AG20443 (cell line): ENCODE results near the gene MRPL17.

Experiments used
- DNase-seq: peaks from one replicate; pipeline ENCODE4 v3.0.0; 2012; ENCODE audit warnings: low spot score, mixed read lengths

The MRPL17 gene

GRCh38 chr11:6654281-6655019 is 28.7 kb downstream of the MRPL17 start:
- no peak for DNase-seq

- DNase-seq: no peak
Measured at GRCh38 chr11:6653656-6654055, 29.5 kb downstream of the MRPL17 start.

GRCh38 chr11:6653097-6653496 is 30.0 kb downstream of the MRPL17 start:
- DNase-seq: no peak

GRCh38 chr11:6652182-6652581 is 31.0 kb downstream of the MRPL17 start:
- no peak for DNase-seq

- DNase-seq: no peak
Measured at GRCh38 chr11:6650980-6651379, 32.2 kb downstream of the MRPL17 start.

GRCh38 chr11:6650104-6650503 is 33.0 kb downstream of the MRPL17 start:
- DNase-seq: no peak

DNA sequence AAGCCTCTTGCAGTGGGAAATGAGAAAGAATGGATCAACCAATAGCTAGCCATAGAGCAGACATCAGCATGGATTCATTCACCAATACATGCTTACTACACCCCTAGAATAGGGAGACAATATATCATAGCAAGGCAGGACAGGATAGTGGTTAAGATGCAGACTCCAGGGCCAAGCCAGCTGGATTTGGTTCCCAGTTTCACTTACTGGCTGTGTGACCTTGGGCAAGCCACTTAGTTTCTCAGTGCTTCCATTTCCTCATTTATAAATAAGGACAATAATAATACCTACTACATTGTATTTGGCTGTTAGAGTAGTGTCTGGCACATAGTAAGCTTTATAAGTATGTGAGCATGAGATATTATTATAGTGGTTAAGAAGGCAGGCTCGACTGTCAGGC is 34.6 kb downstream of the MRPL17 start:
- DNase-seq: no peak

GRCh38 chr11:6647836-6648235 is 35.3 kb downstream of the MRPL17 start:
- DNase-seq: no peak

- DNase-seq: peak; percentile 42
Measured at GRCh38 chr11:6646918-6647679, 36.0 kb downstream of the MRPL17 start.

GRCh38 chr11:6646576-6646917 is 36.6 kb downstream of the MRPL17 start:
- DNase-seq: peak; percentile 72

DNA sequence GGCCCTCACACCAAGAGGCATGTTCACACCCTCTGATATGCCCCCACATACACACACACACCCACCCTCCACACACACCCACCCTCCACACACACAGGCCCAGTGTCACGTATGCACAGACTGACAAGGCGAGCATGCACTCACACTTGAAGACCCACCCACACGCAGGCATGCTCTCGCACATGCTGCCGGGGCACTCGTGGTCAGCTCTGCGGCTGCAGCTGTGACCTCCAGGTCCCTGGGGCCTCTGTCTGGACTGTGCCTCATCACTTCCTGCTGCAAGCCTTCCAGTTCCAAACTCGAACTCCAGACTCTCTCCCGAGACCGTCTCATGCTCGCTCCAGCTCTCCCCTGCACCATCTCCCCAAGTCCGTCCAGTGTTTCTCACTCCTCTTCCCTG is 37.1 kb downstream of the MRPL17 start:
- DNase-seq: peak; percentile 85

GRCh38 chr11:6642957-6643356 is 40.2 kb downstream of the MRPL17 start:
- no peak for DNase-seq

DNA sequence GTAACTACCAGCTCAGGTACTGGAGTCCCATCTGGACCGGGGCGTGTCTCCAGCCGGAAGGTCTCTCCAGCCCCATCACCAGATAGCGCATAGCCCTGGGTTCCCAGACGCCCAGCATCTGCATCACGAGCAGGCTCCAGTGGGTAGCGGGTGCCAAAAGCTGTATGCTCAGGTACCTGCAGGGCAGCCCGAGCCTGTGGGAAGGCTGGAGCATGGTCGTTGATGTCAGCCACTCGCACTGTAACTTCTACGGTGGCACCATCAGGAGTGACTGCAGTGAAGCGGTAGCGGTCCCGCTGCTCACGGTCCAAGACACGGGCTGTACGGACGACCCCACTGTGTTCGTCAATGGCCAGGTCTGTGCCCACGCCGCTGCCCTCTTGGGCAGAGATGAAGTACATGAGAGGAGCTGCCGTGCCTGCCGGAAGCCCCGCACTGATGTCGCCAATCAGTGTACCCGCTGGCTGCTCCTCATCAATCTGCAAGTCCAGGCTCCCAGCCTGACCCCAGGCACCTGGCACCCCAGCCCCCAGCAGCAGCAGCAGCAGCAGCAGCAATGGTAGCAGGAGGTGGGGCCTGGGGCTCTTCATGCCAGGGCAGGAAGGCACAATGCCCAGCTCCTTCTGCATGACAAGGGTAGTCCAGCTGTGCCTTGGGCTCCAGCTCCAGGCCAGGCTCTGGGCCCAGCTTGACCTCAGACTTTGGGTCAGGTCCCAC is 42.0 kb downstream of the MRPL17 start:
- DNase-seq: no peak

GRCh38 chr11:6640036-6640984 is 42.8 kb downstream of the MRPL17 start:
- no peak for DNase-seq

- no peak for DNase-seq
Measured at GRCh38 chr11:6638429-6638828, 44.7 kb downstream of the MRPL17 start.

GRCh38 chr11:6637871-6638270 is 45.3 kb downstream of the MRPL17 start:
- peak; percentile 86 for DNase-seq

DNA sequence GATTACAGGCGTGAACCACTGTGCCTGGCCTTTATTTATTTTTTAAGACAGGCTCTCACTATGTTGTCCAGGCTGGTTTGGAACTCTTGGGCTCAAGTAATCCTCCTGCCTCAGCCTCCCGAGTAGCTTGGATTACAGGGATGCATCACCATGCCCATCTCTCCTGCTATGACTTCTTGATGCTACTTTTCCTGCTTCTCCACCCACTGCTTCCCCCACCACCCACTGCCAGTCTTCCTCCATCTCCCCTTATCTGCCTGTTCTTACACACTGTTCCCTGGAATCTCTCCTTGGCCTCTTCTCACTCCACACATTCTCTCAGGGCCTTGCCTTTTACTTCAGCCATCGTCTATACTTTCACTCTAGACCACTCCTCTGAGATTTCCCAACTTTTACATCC is 46.7 kb downstream of the MRPL17 start:
- DNase-seq: no peak

GRCh38 chr11:6635082-6635932 is 47.8 kb downstream of the MRPL17 start:
- DNase-seq: no peak

DNA sequence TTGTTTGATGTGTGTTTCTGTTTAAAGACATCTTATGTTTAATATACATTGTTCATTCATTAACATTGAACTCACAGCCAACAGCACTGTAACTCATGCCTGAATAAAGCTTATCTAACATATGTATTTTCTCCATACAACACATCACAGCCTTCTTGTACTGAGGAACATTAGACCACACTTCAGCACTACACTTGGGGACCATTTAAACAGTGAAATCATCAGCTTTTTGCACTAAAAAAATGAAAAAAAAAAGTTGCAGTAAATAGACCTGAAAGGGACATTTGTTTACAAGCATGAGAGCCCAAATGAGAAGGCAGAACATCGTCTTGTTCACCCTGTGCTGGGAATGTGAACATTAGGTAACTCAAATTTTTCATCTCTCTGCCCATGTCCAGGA is 48.6 kb downstream of the MRPL17 start:
- DNase-seq: no peak

DNA sequence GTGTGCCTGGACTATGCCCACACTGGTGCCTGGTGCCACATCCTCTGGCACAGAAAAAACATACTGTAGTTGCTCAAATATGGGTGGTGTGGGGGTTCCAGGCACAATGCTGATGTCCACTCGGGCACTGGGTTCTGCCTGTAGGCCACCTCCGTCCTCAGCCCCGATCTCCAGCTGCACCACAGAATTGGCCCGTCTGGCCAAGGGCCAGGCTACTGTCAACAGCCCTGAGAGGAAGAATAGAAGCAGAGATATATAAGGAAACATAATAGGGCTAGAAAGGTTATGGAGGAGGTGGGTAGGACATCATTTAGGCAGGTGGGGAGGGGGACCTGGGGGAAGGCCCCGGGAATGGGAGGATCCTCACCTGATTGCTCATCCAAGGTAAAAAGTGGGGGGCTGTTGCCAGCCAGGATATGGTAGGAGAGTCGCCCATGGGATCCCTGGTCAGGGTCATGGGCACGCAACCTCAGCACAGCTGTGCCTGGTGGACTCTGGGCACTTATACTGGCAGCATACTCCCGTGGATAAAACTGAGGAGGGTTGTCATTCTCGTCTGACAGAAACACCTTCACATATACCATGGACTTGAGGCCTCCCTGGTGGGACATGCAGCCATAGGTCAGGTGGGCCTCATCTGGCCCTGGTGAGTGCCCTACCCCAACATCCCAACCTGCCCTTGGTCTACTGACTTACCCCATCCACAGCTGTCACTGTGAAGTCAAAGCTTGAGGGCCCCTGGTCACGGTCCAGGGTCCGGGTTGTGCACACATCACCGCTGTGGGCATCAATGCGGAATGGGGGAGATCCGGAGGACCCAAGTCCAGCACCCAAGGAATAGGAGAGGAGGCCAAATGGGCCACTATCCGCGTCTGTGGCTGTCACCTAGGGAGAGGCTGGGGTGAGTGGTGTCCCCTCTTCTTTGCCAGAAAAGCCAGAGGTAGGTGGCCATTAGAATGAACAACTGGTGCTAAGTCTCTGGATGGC is 49.4 kb downstream of the MRPL17 start:
- no peak for DNase-seq
